ENCODE results near the gene MAPKAP1.

GRCh38 chr9:125529589-125530515, 177.2 kb downstream of the MAPKAP1 start:
- TF ChIP-seq EZH2 (IDR thresholded peaks at IDR 0.05; ENCODE audit: insufficient read depth, poor library complexity, severe bottlenecking): no peak
- TF ChIP-seq EZH2phosphoT487 (IDR thresholded peaks at IDR 0.05; ENCODE audit: insufficient read depth, low read depth): no peak

All from GM23248 (cell line).